Activated T-helper 1 cell treated with anti-CD3 and anti-CD28 coated beads, Interleukin-12 subunit alpha, Interleukin-12 subunit beta, Interleukin-2, Interleukin-4 antibody, amounts not matched to agents 30 ng/mL and 10 ng/mL and 1 ng/mL, durations not matched to agents 14 hours and 24 hours and 36 hours (primary cell): ENCODE results near the gene CTNNA2. TPM values are rescaled to one million over a fixed set of nuclear protein-coding genes. Genes with fewer than 3 reads are reported as not detected.

Source experiments
- DNase-seq: peaks from one replicate; pipeline ENCODE4 v3.0.0; 2021; ENCODE audit warnings: low spot score
- H3K27ac Mint-ChIP-seq: one replicate; pipeline ENCODE4 v1.8.0; 2021; ENCODE audit warnings: mild to moderate bottlenecking, mixed read lengths
- H3K27me3 Mint-ChIP-seq: one replicate; pipeline ENCODE4 v1.8.0; 2022; ENCODE audit warnings: mild to moderate bottlenecking, moderate library complexity, mixed read lengths; ENCODE audit not compliant: insufficient read depth
- H3K36me3 Mint-ChIP-seq: one replicate; pipeline ENCODE4 v1.8.0; 2021; ENCODE audit warnings: low read depth, mixed read lengths
- H3K4me1 Mint-ChIP-seq: one replicate; pipeline ENCODE4 v1.8.0; 2021; ENCODE audit warnings: low read depth, mixed read lengths
- H3K4me3 Mint-ChIP-seq: one replicate; pipeline ENCODE4 v1.8.0; 2021; ENCODE audit warnings: mild to moderate bottlenecking, moderate library complexity, mixed read lengths
- H3K9me3 Mint-ChIP-seq: one replicate; pipeline ENCODE4 v1.8.0; 2021; ENCODE audit warnings: mixed read lengths
- intact Hi-C: fragments of 100-400 bp; cut with micrococcal nuclease; formaldehyde crosslinking; loops from one replicate; pipeline ENCODE4 v1.15.1; 2024
- total RNA-seq: library from RNA; stranded (reverse); gene quantifications from 2 replicates; pipeline ENCODE4 v1.2.3, GENCODE V29; 2022

CTNNA2 gene
- total RNA-seq, 1 donor from 2014 or later, result not detected

- Mint-ChIP-seq H3K27ac (no peak overlapping the region), H3K9me3 (peaks cover 17% of the 10 kb centered on the region), H3K4me1 (no peaks in the 10 kb centered on the region), H3K36me3 (no peaks in the 10 kb centered on the region), H3K4me3 (no peak overlapping the region), H3K27me3 (no peaks in the 10 kb centered on the region)
- no peak for DNase-seq
- intact Hi-C loops, result no loop called here
These were observed 1125.9 kb downstream of the CTNNA2 start for GRCh38 chr2:80638783-80639182.

GRCh38 chr2:80642465-80642864 is 1129.6 kb downstream of the CTNNA2 start:
- intact Hi-C loops, result no loop called here
- Mint-ChIP-seq H3K27me3 (no peaks in the 10 kb centered on the region), H3K9me3 (peaks cover 27% of the 10 kb centered on the region), H3K4me1 (no peaks in the 10 kb centered on the region), H3K36me3 (no peaks in the 10 kb centered on the region), H3K27ac (no peak overlapping the region), H3K4me3 (no peak overlapping the region)
- DNase-seq, result no peak

- Mint-ChIP-seq H3K36me3 (no peaks in the 10 kb centered on the region), H3K4me3 (no peak overlapping the region), H3K9me3 (peaks cover 26% of the 10 kb centered on the region), H3K27ac (no peak overlapping the region), H3K27me3 (no peaks in the 10 kb centered on the region), H3K4me1 (no peaks in the 10 kb centered on the region)
- intact Hi-C loops, result no loop called here
- no peak for DNase-seq
These were observed 1130.7 kb downstream of the CTNNA2 start for GRCh38 chr2:80643598-80643997.

GRCh38 chr2:80651435-80651834 is 1138.6 kb downstream of the CTNNA2 start:
- intact Hi-C loops, result no loop called here
- Mint-ChIP-seq H3K4me3 (no peak overlapping the region), H3K36me3 (no peaks in the 10 kb centered on the region), H3K4me1 (no peaks in the 10 kb centered on the region), H3K27me3 (no peaks in the 10 kb centered on the region), H3K9me3 (peaks cover 23% of the 10 kb centered on the region), H3K27ac (no peak overlapping the region)
- DNase-seq, result no peak

GRCh38 chr2:80655265-80655664 is 1142.4 kb downstream of the CTNNA2 start:
- Mint-ChIP-seq H3K4me3 (no peak overlapping the region), H3K36me3 (no peaks in the 10 kb centered on the region), H3K9me3 (peaks cover 26% of the 10 kb centered on the region), H3K4me1 (no peaks in the 10 kb centered on the region), H3K27ac (no peak overlapping the region), H3K27me3 (no peaks in the 10 kb centered on the region)
- DNase-seq, result no peak
- intact Hi-C loops, result no loop called here

GRCh38 chr2:80670763-80671162 is 1157.9 kb downstream of the CTNNA2 start:
- Mint-ChIP-seq H3K27me3 (no peaks in the 10 kb centered on the region), H3K4me1 (no peaks in the 10 kb centered on the region), H3K4me3 (no peak overlapping the region), H3K36me3 (no peaks in the 10 kb centered on the region), H3K9me3 (peaks cover 4% of the 10 kb centered on the region), H3K27ac (no peak overlapping the region)
- no peak for DNase-seq
- intact Hi-C loops, result no loop called here

- no peak for DNase-seq
- Mint-ChIP-seq H3K27me3 (no peaks in the 10 kb centered on the region), H3K36me3 (no peaks in the 10 kb centered on the region), H3K4me3 (no peak overlapping the region), H3K4me1 (no peaks in the 10 kb centered on the region), H3K9me3 (peaks cover 7% of the 10 kb centered on the region), H3K27ac (no peak overlapping the region)
- intact Hi-C loops, result no loop called here
These were observed 1174.7 kb downstream of the CTNNA2 start for GRCh38 chr2:80687524-80687923.

GRCh38 chr2:80689106-80689505 is 1176.3 kb downstream of the CTNNA2 start:
- H3K36me3 Mint-ChIP-seq, result no peaks in the 10 kb centered on the region
- intact Hi-C loops, result no loop called here
- H3K4me1 Mint-ChIP-seq, result no peaks in the 10 kb centered on the region
- no peak for DNase-seq
- no peaks in the 10 kb centered on the region for H3K27me3 Mint-ChIP-seq
- peaks cover 7% of the 10 kb centered on the region for H3K9me3 Mint-ChIP-seq
- no peak overlapping the region for H3K4me3 Mint-ChIP-seq
- H3K27ac Mint-ChIP-seq, result no peak overlapping the region
